Coronary artery (tissue), 2 donors: Measurements from ENCODE around the gene DUSP5.

ENCODE experiments used
- DNase-seq: peaks from one replicate; pipeline ENCODE4 v3.0.0-alpha.2; 2017; ENCODE audit warnings: low spot score
- H3K27ac ChIP-seq, 2 donors: fragments of 200-600 bp; sonication (generic); one replicate each; pipeline ENCODE4 v1.5.1; 2016 to 2019
- H3K4me3 ChIP-seq: fragments of 200-600 bp; sonication (generic); 2 replicates; pipeline ENCODE4 v1.5.1; 2016; ENCODE audit warnings: mild to moderate bottlenecking, moderate library complexity
- CTCF ChIP-seq: fragments of 200-600 bp; sonication (generic); IDR thresholded peaks from one replicate; pipeline ENCODE4 v1.5.1; 2019; ENCODE audit warnings: antibody characterized with exemption

DUSP5 gene

GRCh38 chr10:110497438-110498086 lies at the start of gene DUSP5:
TSS of gene DUSP5 (plus strand) at chr10:110497907. CDS start at chr10:110498122, 215 bp downstream.
- peak within 1 kb of the TSS; percentile 85 to 92 for H3K27ac ChIP-seq
- peak; percentile 95 for DNase-seq
- no peak for TF ChIP-seq CTCF

DNA sequence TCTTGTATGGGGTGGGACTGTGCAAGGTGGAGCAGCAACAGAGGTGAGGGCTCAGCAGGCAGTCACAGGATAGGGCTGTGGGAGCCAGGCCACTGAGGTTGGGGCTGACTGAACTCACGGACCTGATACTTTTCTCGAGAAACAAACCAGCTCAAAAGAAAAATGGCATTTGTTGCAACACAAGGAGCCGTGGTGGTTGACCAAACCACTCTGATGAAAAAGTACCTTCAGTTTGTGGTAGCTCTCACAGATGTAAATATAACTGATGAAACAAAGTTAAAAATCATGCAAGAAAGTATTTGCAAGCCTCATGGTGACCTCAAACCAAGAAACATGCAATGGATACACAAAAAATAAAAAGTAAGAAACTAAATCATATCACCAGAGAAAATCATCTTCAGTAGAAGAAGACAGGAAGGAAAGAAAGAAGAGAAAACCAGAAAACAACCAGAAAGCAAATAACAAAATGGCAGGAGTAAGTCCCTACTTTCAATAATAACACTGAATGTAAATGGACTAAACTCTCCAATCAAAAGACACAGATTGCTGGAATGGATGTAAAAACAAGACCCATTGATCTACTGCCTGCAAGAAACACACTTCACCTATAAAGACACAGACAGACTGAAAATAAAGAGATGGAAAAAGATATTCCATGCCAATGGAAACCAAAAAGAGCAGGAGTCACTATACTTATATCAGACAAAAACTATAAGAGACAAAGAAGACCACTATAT lies 48.9 kb upstream of the DUSP5 start:
- TF ChIP-seq CTCF = no peak
- Histone ChIP-seq H3K27ac (no peak overlapping the region), H3K4me3 (no peak overlapping the region)
- DNase-seq = peak; percentile 28

More at GRCh38 chr10:110497438-110498086, at the start of gene DUSP5:
- peak within 1 kb of the TSS; percentile 86 for H3K4me3 ChIP-seq

DNA sequence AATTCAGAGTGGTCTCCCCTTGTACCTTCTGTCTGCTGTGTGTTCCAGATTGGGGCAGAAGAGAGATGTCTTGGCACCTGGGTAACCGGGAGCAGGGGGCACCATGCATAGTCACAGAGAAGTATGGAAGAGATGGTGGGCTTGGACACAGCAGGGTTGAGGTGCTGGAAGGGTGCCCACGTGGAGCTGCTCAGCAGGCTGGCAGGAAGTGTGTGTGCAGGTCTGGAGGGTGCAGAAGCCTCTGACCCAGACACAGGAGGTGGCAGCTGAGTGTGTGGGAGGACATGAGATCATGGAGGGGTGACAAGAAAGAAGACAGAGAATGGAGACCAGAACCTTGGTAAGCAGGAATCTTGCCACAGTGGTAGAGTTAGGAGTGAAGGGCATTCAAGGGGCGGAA lies 42.3 kb upstream of the DUSP5 start:
- Histone ChIP-seq H3K4me3 (no peak overlapping the region), H3K27ac (no peak overlapping the region)
- peak; percentile 64 for DNase-seq
- no peak for TF ChIP-seq CTCF

GRCh38 chr10:110456046-110456445 lies 41.7 kb upstream of the DUSP5 start:
- Histone ChIP-seq H3K27ac (no peak overlapping the region), H3K4me3 (no peak overlapping the region)
- no peak for TF ChIP-seq CTCF
- peak; percentile 36 for DNase-seq

DNA sequence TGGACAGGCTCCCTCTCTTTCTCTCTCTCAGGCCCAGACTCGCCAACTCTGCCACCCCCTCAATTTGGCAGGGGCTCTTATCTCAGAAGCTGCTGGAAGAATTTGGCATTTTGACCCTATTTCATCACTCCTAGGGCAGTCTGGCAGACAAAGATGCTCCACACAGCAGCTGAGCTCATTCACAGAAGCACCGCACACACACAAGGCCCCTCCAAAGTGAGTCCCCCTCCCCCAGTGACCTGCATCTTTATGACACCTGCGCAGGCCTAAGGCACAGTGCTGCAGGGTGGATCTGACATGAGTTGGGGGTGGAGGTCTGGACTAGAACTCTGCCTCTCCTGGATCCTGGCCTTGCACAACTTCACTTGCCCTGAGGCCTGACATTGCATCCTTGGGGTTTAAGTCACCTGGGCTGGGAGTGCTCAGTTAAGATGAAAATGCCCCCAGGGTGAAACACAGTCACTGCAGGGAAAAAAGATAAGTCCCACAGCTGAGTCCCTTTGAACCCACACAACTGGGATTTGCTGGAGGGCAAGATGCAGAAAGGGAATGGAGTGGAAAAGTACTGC lies 41.1 kb upstream of the DUSP5 start:
- no peak for TF ChIP-seq CTCF
- no peak overlapping the region for H3K4me3 ChIP-seq
- DNase-seq = peak; percentile 50
- H3K27ac ChIP-seq = no peak overlapping the region

- no peak for TF ChIP-seq CTCF
- DNase-seq = peak; percentile 62
- no peak overlapping the region for H3K4me3 ChIP-seq
- peak overlapping the region in 1 of 2 donors; percentile 27 for H3K27ac ChIP-seq
Observed at GRCh38 chr10:110457851-110458250, 39.9 kb upstream of the DUSP5 start.
